Fibroblast of lung (primary cell): ENCODE measurements around the gene SLC22A23. TPM values are rescaled to one million over a fixed set of nuclear protein-coding genes. Genes with fewer than 3 reads are reported as not detected.

ENCODE experiments used
- DNase-seq, 2 donors: peaks; one replicate each; pipeline versions ENCODE4 v3.0.0 to v3.0.0-alpha.2; 2010; ENCODE audit warnings: low read depth in 2 of 2
- H2AFZ ChIP-seq: 2 replicates; pipeline ENCODE4 v1.5.1; 2012; ENCODE audit warnings: low read length, control low read depth, inconsistent platforms
- H3K27ac ChIP-seq: 2 replicates; pipeline ENCODE4 v1.5.1; 2011; ENCODE audit warnings: low read length, control low read depth; ENCODE audit not compliant: insufficient read depth
- H3K27me3 ChIP-seq: 2 replicates; pipeline ENCODE4 v1.5.1; 2011; ENCODE audit warnings: mild to moderate bottlenecking, low read length; ENCODE audit not compliant: control insufficient read depth, insufficient read depth
- H3K36me3 ChIP-seq: 2 replicates; pipeline ENCODE4 v1.5.1; 2011; ENCODE audit warnings: low read length; ENCODE audit not compliant: control insufficient read depth, insufficient read depth
- H3K4me1 ChIP-seq: 2 replicates; pipeline ENCODE4 v1.5.1; 2011; ENCODE audit warnings: low read length; ENCODE audit not compliant: control insufficient read depth, insufficient read depth; ENCODE audit errors: extremely low read depth
- H3K4me2 ChIP-seq: 2 replicates; pipeline ENCODE4 v1.5.1; 2011; ENCODE audit warnings: low read length, control low read depth; ENCODE audit not compliant: insufficient read depth; ENCODE audit errors: extremely low read depth
- H3K4me3 ChIP-seq, 4 experiments: fragments of 200-600 bp in 1 of 4; sonication (generic) in 1 of 4; replicated peaks in 1 of 4; 2 replicates each; pipeline ENCODE4 v1.5.1; 2011 to 2016; ENCODE audit warnings: low read length in 4 of 4, low read depth in 3 of 4, mild to moderate bottlenecking in 3 of 4, control low read depth in 2 of 4, inconsistent platforms in 1 of 4, mixed read lengths in 1 of 4; ENCODE audit not compliant: insufficient read depth in 1 of 4; ENCODE audit errors: control extremely low read depth in 1 of 4
- H3K79me2 ChIP-seq: 2 replicates; pipeline ENCODE4 v1.5.1; 2012; ENCODE audit warnings: mild to moderate bottlenecking, low read length, inconsistent platforms; ENCODE audit not compliant: control insufficient read depth, insufficient read depth
- H3K9ac ChIP-seq: 2 replicates; pipeline ENCODE4 v1.5.1; 2011; ENCODE audit warnings: mild to moderate bottlenecking, low read length, control low read depth; ENCODE audit not compliant: insufficient read depth
- H3K9me3 ChIP-seq: 2 replicates; pipeline ENCODE4 v1.5.1; 2012; ENCODE audit warnings: low read depth, low read length; ENCODE audit not compliant: control insufficient read depth, insufficient read depth
- H4K20me1 ChIP-seq: 2 replicates; pipeline ENCODE4 v1.5.1; 2011; ENCODE audit warnings: low read length; ENCODE audit not compliant: control insufficient read depth, insufficient read depth; ENCODE audit errors: extremely low read depth
- CTCF ChIP-seq, 2 donors: IDR thresholded peaks in 1 of 2; conservative IDR thresholded peaks in 1 of 2; 1 replicate in 1 of 2; 2 replicates in 1 of 2; pipeline ENCODE4 v1.5.1; 2011 to 2012; ENCODE audit warnings: low read length in 2 of 2, control low read depth in 1 of 2, inconsistent platforms in 1 of 2, low read depth in 1 of 2, mild to moderate bottlenecking in 1 of 2
- EZH2 ChIP-seq: IDR thresholded peaks from 2 replicates; pipeline ENCODE4 v1.5.1; 2012; ENCODE audit warnings: low read length, control low read depth, mild to moderate bottlenecking; ENCODE audit errors: missing control alignments
- polyA plus RNA-seq, 2 donors: library from polyadenylated mRNA; depleted of rRNA in 1 of 2; stranded (reverse) in 1 of 2; unstranded in 1 of 2; fragments of >200 nt; gene quantifications; 2 replicates each; pipeline ENCODE4 v1.2.1, GENCODE V29; 2011 to 2012; ENCODE audit warnings: missing spikeins in 1 of 2
- total RNA-seq: library from RNA; depleted of rRNA; stranded (reverse); fragments of >200 nt; gene quantifications from 2 replicates; pipeline ENCODE4 v1.2.1, GENCODE V29; 2014

Gene SLC22A23
- total and polyA plus RNA-seq, 2 donors (not counting 1 experiment from before 2014, with no cell fraction given), result 0.37 to 3.0 TPM

GRCh38 chr6:3361312-3362037 lies 95.4 kb downstream of the SLC22A23 start:
- H2AFZ ChIP-seq, result no peak overlapping the region
- peaks cover 6% of the 10 kb centered on the region for H3K27me3 ChIP-seq
- H4K20me1 ChIP-seq, result no peaks in the 10 kb centered on the region
- no peaks in the 10 kb centered on the region for H3K36me3 ChIP-seq
- no peak overlapping the region for H3K9ac ChIP-seq
- no peak overlapping the region for H3K27ac ChIP-seq
- no peak overlapping the region for H3K4me2 ChIP-seq
- no peaks in the 10 kb centered on the region for H3K9me3 ChIP-seq
- H3K4me1 ChIP-seq, result no peaks in the 10 kb centered on the region
- no peaks in the 10 kb centered on the region for H3K79me2 ChIP-seq
- no peak for DNase-seq
- no peak overlapping the region for H3K4me3 ChIP-seq
- TF ChIP-seq EZH2 (no peak), CTCF (conservative IDR thresholded peaks at IDR 0.05 in 1 of 2, IDR thresholded peaks at IDR 0.05 in 1 of 2; ENCODE audit: low read depth in 1 of 2, low read length in 2 of 2) (no peak)

- TF ChIP-seq EZH2, result no peak
- TF ChIP-seq CTCF (conservative IDR thresholded peaks at IDR 0.05 in 1 of 2, IDR thresholded peaks at IDR 0.05 in 1 of 2; ENCODE audit: low read depth in 1 of 2, low read length in 2 of 2), result no peak
- H3K27ac ChIP-seq, result no peak overlapping the region
- no peak overlapping the region for H3K4me2 ChIP-seq
- peaks cover 4% of the 10 kb centered on the region for H3K27me3 ChIP-seq
- H3K4me3 ChIP-seq, result no peak overlapping the region
- DNase-seq, result no peak
- no peaks in the 10 kb centered on the region for H4K20me1 ChIP-seq
- no peak overlapping the region for H3K9ac ChIP-seq
- no peaks in the 10 kb centered on the region for H3K36me3 ChIP-seq
- H3K79me2 ChIP-seq, result no peaks in the 10 kb centered on the region
- no peaks in the 10 kb centered on the region for H3K9me3 ChIP-seq
- no peaks in the 10 kb centered on the region for H3K4me1 ChIP-seq
- H2AFZ ChIP-seq, result no peak overlapping the region
Observed at GRCh38 chr6:3360727-3361045, 96.2 kb downstream of the SLC22A23 start.

- H3K4me2 ChIP-seq, result no peak overlapping the region
- no peak overlapping the region for H3K27ac ChIP-seq
- no peak overlapping the region for H3K9ac ChIP-seq
- no peaks in the 10 kb centered on the region for H3K9me3 ChIP-seq
- peaks cover 4% of the 10 kb centered on the region for H3K27me3 ChIP-seq
- TF ChIP-seq CTCF (conservative IDR thresholded peaks at IDR 0.05 in 1 of 2, IDR thresholded peaks at IDR 0.05 in 1 of 2; ENCODE audit: low read depth in 1 of 2, low read length in 2 of 2) (no peak), EZH2 (no peak)
- H2AFZ ChIP-seq, result no peak overlapping the region
- no peaks in the 10 kb centered on the region for H4K20me1 ChIP-seq
- no peaks in the 10 kb centered on the region for H3K36me3 ChIP-seq
- no peaks in the 10 kb centered on the region for H3K79me2 ChIP-seq
- DNase-seq, result no peak
- no peak overlapping the region for H3K4me3 ChIP-seq
- H3K4me1 ChIP-seq, result peaks cover 2% of the 10 kb centered on the region
Observed at GRCh38 chr6:3359973-3360726, 96.7 kb downstream of the SLC22A23 start.
